ENCODE results near the gene KRTAP20-1. TPM values are rescaled to one million over a fixed set of nuclear protein-coding genes. Genes with fewer than 3 reads are reported as not detected.

The KRTAP20-1 gene
- total RNA-seq, 2 experiments from 2014 or later = not detected

GRCh38 chr21:30620080-30620479, 3.9 kb downstream of the KRTAP20-1 start:
- Mint-ChIP-seq H3K27ac (no peak overlapping the region), H3K4me3 (no peak overlapping the region), H3K36me3 (ENCODE audit: low read depth) (no peaks in the 10 kb centered on the region), H3K9me3 (peaks cover 2% of the 10 kb centered on the region), H3K4me1 (no peaks in the 10 kb centered on the region), H3K27me3 (no peaks in the 10 kb centered on the region)
- ChIA-PET CTCF (no interaction called here), POLR2A (no interaction called here)
- DNase-seq = no peak

DNA sequence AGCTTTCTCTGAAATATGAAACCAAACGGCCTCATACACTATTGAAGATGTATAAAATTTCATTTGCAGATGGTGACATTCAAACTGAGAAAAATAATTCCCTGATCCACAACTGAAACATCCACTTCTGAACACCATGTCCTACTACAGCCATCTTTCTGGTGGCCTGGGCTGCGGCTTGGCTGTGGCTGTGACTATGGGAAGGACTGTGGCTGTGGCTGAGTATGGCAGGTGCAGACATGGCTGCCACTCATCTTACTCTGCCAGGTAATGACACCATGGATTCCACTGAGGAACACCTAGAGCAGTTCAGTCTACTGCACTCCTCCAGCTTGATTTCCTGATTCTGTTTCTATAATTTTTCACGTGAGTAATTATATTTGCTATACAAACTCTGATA, 4.3 kb downstream of the KRTAP20-1 start, which contains the start of gene KRTAP20-4:
Gene KRTAP20-4, plus strand, starts transcription at position 106 of the 400 bp plus-strand sequence.
- H3K36me3 Mint-ChIP-seq (ENCODE audit: low read depth) = no peaks in the 10 kb centered on the region
- H3K9me3 Mint-ChIP-seq = peaks cover 2% of the 10 kb centered on the region
- no peak within 1 kb of the TSS for H3K27ac Mint-ChIP-seq
- no peaks in the 10 kb centered on the region for H3K27me3 Mint-ChIP-seq
- DNase-seq = no peak
- no peaks in the 10 kb centered on the region for H3K4me1 Mint-ChIP-seq
- no peak within 1 kb of the TSS for H3K4me3 Mint-ChIP-seq
- CTCF ChIA-PET = no interaction called here
- POLR2A ChIA-PET = no interaction called here

- CTCF ChIA-PET = no interaction called here
Observed at GRCh38 chr21:30623362-30623761, 7.1 kb downstream of the KRTAP20-1 start.

GRCh38 chr21:30625449-30626165, 9.4 kb downstream of the KRTAP20-1 start:
- no peak for DNase-seq
- H3K27ac Mint-ChIP-seq = no peak overlapping the region
- CTCF ChIA-PET = no interaction called here
- no peaks in the 10 kb centered on the region for H3K27me3 Mint-ChIP-seq
- H3K4me1 Mint-ChIP-seq = no peaks in the 10 kb centered on the region
- H3K9me3 Mint-ChIP-seq = peaks cover 2% of the 10 kb centered on the region
- no peak overlapping the region for H3K4me3 Mint-ChIP-seq
- no peaks in the 10 kb centered on the region for H3K36me3 Mint-ChIP-seq (ENCODE audit: low read depth)
- POLR2A ChIA-PET = no interaction called here

More at GRCh38 chr21:30623362-30623761, 7.1 kb downstream of the KRTAP20-1 start:
- DNase-seq = no peak
- Mint-ChIP-seq H3K36me3 (ENCODE audit: low read depth) (no peaks in the 10 kb centered on the region), H3K4me1 (no peaks in the 10 kb centered on the region), H3K27ac (no peak overlapping the region), H3K4me3 (no peak overlapping the region), H3K9me3 (peaks cover 2% of the 10 kb centered on the region), H3K27me3 (no peaks in the 10 kb centered on the region)
- POLR2A ChIA-PET = no interaction called here

DNA sequence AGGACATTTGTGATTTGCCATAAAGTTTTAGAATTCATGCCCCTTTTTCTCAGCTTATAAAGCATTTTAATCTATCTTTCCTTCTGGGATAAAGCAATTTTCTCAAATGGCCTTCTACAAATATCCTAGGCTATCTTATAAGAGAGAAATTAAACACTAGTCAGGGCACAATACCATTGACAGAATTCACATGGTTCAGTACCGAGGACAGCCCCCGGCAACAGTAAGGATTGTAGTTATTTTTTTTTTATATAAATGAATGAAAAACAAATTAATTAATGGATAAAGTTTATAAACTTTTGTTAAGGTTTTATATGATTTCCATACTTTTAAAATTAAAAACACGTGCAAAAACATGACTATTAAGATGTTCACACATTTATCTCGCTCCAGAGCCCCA, 11.9 kb downstream of the KRTAP20-1 start:
- H3K27ac Mint-ChIP-seq = no peak overlapping the region
- no peaks in the 10 kb centered on the region for H3K27me3 Mint-ChIP-seq
- H3K36me3 Mint-ChIP-seq (ENCODE audit: low read depth) = no peaks in the 10 kb centered on the region
- H3K9me3 Mint-ChIP-seq = peaks cover 2% of the 10 kb centered on the region
- ChIA-PET CTCF (no interaction called here), POLR2A (no interaction called here)
- no peak overlapping the region for H3K4me3 Mint-ChIP-seq
- H3K4me1 Mint-ChIP-seq = no peaks in the 10 kb centered on the region
- DNase-seq = no peak

GRCh38 chr21:30629200-30629599, 13.0 kb downstream of the KRTAP20-1 start:
- Mint-ChIP-seq H3K4me1 (no peaks in the 10 kb centered on the region), H3K27me3 (no peaks in the 10 kb centered on the region), H3K27ac (no peak overlapping the region), H3K4me3 (no peak overlapping the region), H3K36me3 (ENCODE audit: low read depth) (no peaks in the 10 kb centered on the region), H3K9me3 (peaks cover 2% of the 10 kb centered on the region)
- CTCF ChIA-PET = no interaction called here
- POLR2A ChIA-PET = no interaction called here
- DNase-seq = no peak

DNA sequence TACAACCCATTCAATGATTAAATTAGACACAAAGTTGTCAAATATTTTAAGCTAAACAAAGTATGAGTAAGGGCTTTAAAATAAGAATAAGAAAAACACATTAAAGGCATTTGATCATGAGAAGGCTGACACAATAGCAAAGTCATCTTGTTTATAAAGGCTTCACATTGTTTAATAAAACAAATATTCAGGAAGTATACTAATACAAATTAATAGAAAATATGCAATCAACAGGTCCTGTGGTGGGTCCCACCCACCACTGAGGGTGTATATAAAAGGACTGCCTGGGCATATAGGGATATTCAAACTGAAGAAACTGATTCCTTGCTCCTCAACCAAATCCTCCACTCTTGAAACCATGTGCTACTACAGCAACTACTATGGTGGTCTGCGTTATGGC, 18.7 kb downstream of the KRTAP20-1 start, which contains the start of gene KRTAP20-2:
Gene KRTAP20-2, plus strand, starts transcription at position 301 of the 400 bp plus-strand sequence. Its CDS starts 58 bp downstream, at position 359.
- Mint-ChIP-seq H3K36me3 (ENCODE audit: low read depth) (no peaks in the 10 kb centered on the region), H3K27me3 (no peaks in the 10 kb centered on the region), H3K9me3 (no peaks in the 10 kb centered on the region), H3K27ac (no peak within 1 kb of the TSS), H3K4me3 (no peak within 1 kb of the TSS), H3K4me1 (no peaks in the 10 kb centered on the region)
- no peak for DNase-seq
- POLR2A ChIA-PET = no interaction called here
- CTCF ChIA-PET = no interaction called here

DNA sequence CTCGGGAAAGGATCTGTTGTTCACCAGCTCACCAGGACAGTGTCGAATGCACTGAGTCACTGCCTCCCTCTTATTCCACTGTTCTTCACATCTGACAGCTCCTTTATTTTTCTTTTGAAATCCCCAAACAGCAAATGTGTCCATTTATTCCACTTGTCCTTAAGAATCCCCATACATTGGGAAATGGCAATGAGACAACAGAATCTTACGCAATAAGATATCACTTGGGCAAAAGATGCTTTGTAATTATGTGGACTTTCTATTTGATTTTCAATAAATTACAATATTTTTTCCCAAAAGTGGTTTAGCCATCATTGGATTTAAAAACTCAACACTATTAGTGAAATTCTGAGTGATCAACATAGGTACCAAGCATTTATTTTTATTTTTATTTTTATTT, 22.5 kb downstream of the KRTAP20-1 start:
- Mint-ChIP-seq H3K9me3 (no peaks in the 10 kb centered on the region), H3K27me3 (no peaks in the 10 kb centered on the region), H3K27ac (no peak overlapping the region), H3K4me1 (no peaks in the 10 kb centered on the region), H3K4me3 (no peak overlapping the region), H3K36me3 (ENCODE audit: low read depth) (no peaks in the 10 kb centered on the region)
- DNase-seq = no peak
- POLR2A ChIA-PET = no interaction called here
- CTCF ChIA-PET = no interaction called here

DNA sequence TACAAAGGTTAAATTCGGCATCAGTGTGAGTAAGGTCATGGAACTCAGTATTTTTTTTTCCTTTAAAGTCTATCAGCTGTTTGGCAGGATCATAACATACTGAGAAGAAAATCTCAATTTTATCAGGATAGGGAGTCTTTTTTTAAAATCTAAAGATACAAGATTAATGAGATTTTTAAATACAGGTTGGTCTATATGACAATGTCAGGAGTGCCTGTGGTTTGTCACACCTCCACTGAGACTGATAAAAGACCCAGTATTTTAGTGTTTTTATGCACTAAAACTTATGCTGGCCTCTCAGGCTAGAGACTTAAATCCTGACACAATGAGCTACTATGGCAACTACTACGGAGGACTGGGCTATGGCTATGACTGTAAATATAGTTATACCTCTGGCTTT, 26.3 kb downstream of the KRTAP20-1 start, which contains the start of gene KRTAP20-3:
Gene KRTAP20-3, plus strand, starts transcription at position 301 of the 400 bp plus-strand sequence.
- ChIA-PET POLR2A (no interaction called here), CTCF (no interaction called here)
- H3K27me3 Mint-ChIP-seq = no peaks in the 10 kb centered on the region

DNA sequence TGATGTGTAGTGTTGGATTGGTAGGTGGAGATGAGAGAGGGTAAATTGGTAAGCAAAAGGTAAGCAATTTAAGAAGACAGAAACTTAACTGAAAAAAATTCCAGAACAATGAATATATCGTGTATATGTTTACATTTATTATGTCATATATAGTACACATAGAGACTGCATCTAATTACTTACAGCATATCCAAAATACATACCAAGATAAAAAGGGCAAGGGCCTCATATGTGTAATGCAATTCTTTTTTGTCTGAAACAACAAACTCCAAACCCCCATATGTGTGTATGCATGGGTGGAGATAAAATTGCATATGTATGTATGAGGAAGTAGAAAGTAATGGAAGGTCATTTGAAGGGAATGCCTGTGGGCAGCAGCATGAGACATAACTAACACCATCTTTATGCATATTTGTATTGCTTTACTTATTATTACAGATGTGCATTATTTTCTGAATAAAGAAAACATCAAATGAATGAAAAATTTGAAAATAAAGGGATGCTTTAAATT, 30.7 kb downstream of the KRTAP20-1 start:
- H3K27ac Mint-ChIP-seq = no peak overlapping the region
- no peaks in the 10 kb centered on the region for H3K9me3 Mint-ChIP-seq
- H3K36me3 Mint-ChIP-seq (ENCODE audit: low read depth) = no peaks in the 10 kb centered on the region
- peaks cover 2% of the 10 kb centered on the region for H3K27me3 Mint-ChIP-seq
- POLR2A ChIA-PET = no interaction called here
- CTCF ChIA-PET = no interaction called here
- no peak overlapping the region for H3K4me3 Mint-ChIP-seq
- no peaks in the 10 kb centered on the region for H3K4me1 Mint-ChIP-seq
- DNase-seq = no peak

More for the DNA sequence above, 26.3 kb downstream of the KRTAP20-1 start, which contains the start of gene KRTAP20-3:
- H3K4me1 Mint-ChIP-seq = no peaks in the 10 kb centered on the region
- H3K27ac Mint-ChIP-seq = no peak within 1 kb of the TSS
- no peak for DNase-seq
- H3K36me3 Mint-ChIP-seq (ENCODE audit: low read depth) = no peaks in the 10 kb centered on the region
- H3K4me3 Mint-ChIP-seq = no peak within 1 kb of the TSS
- no peaks in the 10 kb centered on the region for H3K9me3 Mint-ChIP-seq

GRCh38 chr21:30652891-30653290, 36.7 kb downstream of the KRTAP20-1 start:
- ChIA-PET POLR2A (no interaction called here), CTCF (no interaction called here)
- Mint-ChIP-seq H3K9me3 (no peaks in the 10 kb centered on the region), H3K4me1 (no peaks in the 10 kb centered on the region), H3K36me3 (ENCODE audit: low read depth) (no peaks in the 10 kb centered on the region), H3K27ac (no peak overlapping the region), H3K27me3 (peaks cover 4% of the 10 kb centered on the region), H3K4me3 (no peak overlapping the region)
- DNase-seq = no peak

Other genes with a start within 250 kb of the KRTAP20-1 start
- gene KRTAP13-2, start 244.2 kb upstream of the KRTAP20-1 start, total RNA-seq = not detected
- not detected for gene KRTAP13-1, start 220.4 kb upstream of the KRTAP20-1 start, total RNA-seq
- gene KRTAP13-3, start 190.5 kb upstream of the KRTAP20-1 start, total RNA-seq = not detected
- not detected for gene KRTAP13-4, start 186.2 kb upstream of the KRTAP20-1 start, total RNA-seq
- not detected for gene KRTAP15-1, start 176.2 kb upstream of the KRTAP20-1 start, total RNA-seq
- not detected for gene KRTAP19-1, start 136.1 kb upstream of the KRTAP20-1 start, total RNA-seq
- not detected for gene KRTAP19-2, start 129.0 kb upstream of the KRTAP20-1 start, total RNA-seq
- gene KRTAP19-3, start 124.4 kb upstream of the KRTAP20-1 start, total RNA-seq = not detected
- not detected for gene KRTAP19-4, start 119.3 kb upstream of the KRTAP20-1 start, total RNA-seq
- not detected for gene KRTAP19-5, start 114.3 kb upstream of the KRTAP20-1 start, total RNA-seq
- gene KRTAP19-6, start 74.6 kb upstream of the KRTAP20-1 start, total RNA-seq = not detected
- not detected for gene KRTAP19-7, start 55.1 kb upstream of the KRTAP20-1 start, total RNA-seq
- gene KRTAP22-2, start 26.0 kb upstream of the KRTAP20-1 start, total RNA-seq = not detected
- gene KRTAP6-3, start 24.0 kb upstream of the KRTAP20-1 start, total RNA-seq = not detected
- gene KRTAP6-2, start 17.5 kb upstream of the KRTAP20-1 start, total RNA-seq = not detected
- not detected for gene KRTAP22-1, start 15.3 kb upstream of the KRTAP20-1 start, total RNA-seq
- not detected for gene KRTAP6-1, start 2.5 kb upstream of the KRTAP20-1 start, total RNA-seq
- not detected for gene KRTAP20-4, start 4.2 kb downstream of the KRTAP20-1 start, total RNA-seq
- not detected for gene KRTAP20-2, start 18.8 kb downstream of the KRTAP20-1 start, total RNA-seq
- not detected for gene KRTAP20-3, start 26.4 kb downstream of the KRTAP20-1 start, total RNA-seq
- not detected for gene KRTAP21-3, start 102.4 kb downstream of the KRTAP20-1 start, total RNA-seq
- not detected for gene KRTAP21-2, start 130.8 kb downstream of the KRTAP20-1 start, total RNA-seq
- not detected for gene KRTAP21-1, start 139.0 kb downstream of the KRTAP20-1 start, total RNA-seq
- not detected for gene KRTAP8-1, start 196.8 kb downstream of the KRTAP20-1 start, total RNA-seq
- gene KRTAP7-1, start 213.3 kb downstream of the KRTAP20-1 start, total RNA-seq = not detected